SU-DHL-6 (cell line): ENCODE measurements around the gene AGRN.

Experiments
- H2AFZ ChIP-seq: fragments of 200-600 bp; sonication (generic); 2 replicates; pipeline ENCODE4 v1.6.1; 2014; ENCODE audit warnings: low read depth, mild to moderate bottlenecking, moderate library complexity, mixed read lengths, antibody characterized with exemption, low read length; ENCODE audit not compliant: severe bottlenecking
- H3F3A ChIP-seq: fragments of 200-600 bp; shearing (Covaris generic); 2 replicates; pipeline ENCODE4 v1.6.0; 2016; ENCODE audit warnings: antibody characterized with exemption, mild to moderate bottlenecking; ENCODE audit not compliant: insufficient read depth
- H3K27ac ChIP-seq: fragments of 200-600 bp; sonication (generic); 2 replicates; pipeline ENCODE4 v1.5.1; 2016; ENCODE audit warnings: low read depth, mild to moderate bottlenecking, low read length, moderate library complexity, mixed read lengths
- H3K27me3 ChIP-seq: fragments of 200-600 bp; sonication (generic), shearing (Covaris generic); 2 replicates; pipeline ENCODE4 v1.6.0; 2014; ENCODE audit warnings: mild to moderate bottlenecking, low read length
- H3K36me3 ChIP-seq: fragments of 200-600 bp; sonication (generic); 2 replicates; pipeline ENCODE4 v1.6.1; 2014; ENCODE audit warnings: mild to moderate bottlenecking, low read length, mixed read lengths
- H3K4me2 ChIP-seq: fragments of 300-600, 200-600 bp; shearing (Covaris generic), sonication (generic); 2 replicates; pipeline ENCODE4 v1.6.0; 2014; ENCODE audit warnings: low read length, low read depth, mild to moderate bottlenecking; ENCODE audit not compliant: poor library complexity, severe bottlenecking
- H3K4me3 ChIP-seq: fragments of 200-600 bp; sonication (generic); 2 replicates; pipeline ENCODE4 v1.5.1; 2014; ENCODE audit warnings: antibody characterized with exemption, low read length, mild to moderate bottlenecking, mixed read lengths; ENCODE audit not compliant: insufficient read depth, poor library complexity, severe bottlenecking
- H3K79me2 ChIP-seq: fragments of 200-600 bp; sonication (generic); 2 replicates; pipeline ENCODE4 v1.6.1; 2014; ENCODE audit warnings: mild to moderate bottlenecking, low read length, moderate library complexity; ENCODE audit not compliant: insufficient read depth
- H3K9ac ChIP-seq: fragments of 200-600 bp; sonication (generic); 2 replicates; pipeline ENCODE4 v1.7.0; 2014; ENCODE audit warnings: mild to moderate bottlenecking, low read length
- H3K9me2 ChIP-seq: fragments of 200-600 bp; sonication (generic); replicated peaks from 2 replicates; pipeline ENCODE4 v1.6.1; 2014; ENCODE audit warnings: low read length; ENCODE audit not compliant: insufficient read depth
- H3K9me3 ChIP-seq: fragments of 200-600 bp; sonication (generic); 2 replicates; pipeline ENCODE4 v1.6.1; 2014; ENCODE audit warnings: low read length, mixed read lengths; ENCODE audit not compliant: insufficient read depth
- H4K20me1 ChIP-seq: fragments of 200-600 bp; sonication (generic); 2 replicates; pipeline ENCODE4 v1.6.1; 2014; ENCODE audit warnings: low read depth, mild to moderate bottlenecking, antibody characterized with exemption, low read length, moderate library complexity, mixed read lengths
- EZH2phosphoT487 ChIP-seq: fragments of 200-600 bp; sonication (generic), shearing (Covaris generic); conservative IDR thresholded peaks from 2 replicates; pipeline ENCODE4 v1.6.1; 2018; ENCODE audit warnings: mild to moderate bottlenecking, antibody characterized with exemption, low read length, moderate library complexity, mixed read lengths
- TF ChIP-seq, protein P1 (sequence below): fragments of 200-600 bp; sonication (generic); IDR thresholded peaks from one replicate; pipeline ENCODE4 v1.5.1; 2017; ENCODE audit warnings: antibody characterized with exemption, mild to moderate bottlenecking, low read length, moderate library complexity; ENCODE audit not compliant: insufficient read depth, poor library complexity, severe bottlenecking

The AGRN gene

DNA sequence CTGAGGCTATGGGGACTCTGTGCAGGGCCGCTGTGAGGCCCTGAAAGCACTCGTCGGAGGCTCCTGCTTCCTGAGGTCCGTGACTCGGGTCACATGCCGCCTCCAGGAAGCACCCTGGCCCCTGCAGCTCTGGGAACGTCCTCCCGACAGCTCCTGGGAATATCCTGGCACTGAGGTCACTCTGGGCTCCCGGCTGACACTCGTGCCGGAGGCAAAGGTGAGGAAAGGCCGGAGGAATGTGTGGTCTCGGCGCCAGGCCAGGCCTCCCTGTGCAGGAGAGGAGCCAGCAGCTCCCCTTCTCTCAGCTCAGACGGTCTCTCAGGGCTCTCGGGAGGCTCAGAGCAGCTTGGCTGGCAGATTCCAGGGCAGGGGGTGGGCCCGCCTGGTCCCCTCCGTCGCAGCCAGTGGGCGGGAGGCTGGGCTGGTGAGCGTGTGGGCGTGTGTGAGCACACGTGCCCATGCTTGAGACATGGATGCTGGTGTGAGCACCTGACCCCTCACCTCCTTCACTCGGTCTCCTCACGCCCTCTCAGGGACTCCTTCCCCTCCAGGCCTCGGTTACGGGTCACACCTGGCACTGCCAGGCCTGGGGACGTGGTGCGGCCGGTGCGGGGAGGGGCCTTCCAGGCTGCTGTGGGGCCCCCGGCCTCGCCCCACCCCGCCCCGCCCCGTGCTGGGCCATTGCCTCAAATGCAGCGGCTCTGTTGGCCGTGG lies 59.6 kb downstream of the AGRN start:
- Histone ChIP-seq H3K9me3 (no peaks in the 10 kb centered on the region), H3F3A (no peaks in the 10 kb centered on the region; the same call in 1 of the 2 replicates), H3K36me3 (no peaks in the 10 kb centered on the region), H2AFZ (no peak overlapping the region), H3K27me3 (no peaks in the 10 kb centered on the region), H4K20me1 (no peaks in the 10 kb centered on the region), H3K27ac (no peak overlapping the region), H3K4me3 (no peak overlapping the region), H3K79me2 (no peaks in the 10 kb centered on the region), H3K9me2 (no peaks in the 10 kb centered on the region), H3K4me2 (no peak overlapping the region), H3K9ac (no peak overlapping the region)
- TF ChIP-seq, protein P1, sequence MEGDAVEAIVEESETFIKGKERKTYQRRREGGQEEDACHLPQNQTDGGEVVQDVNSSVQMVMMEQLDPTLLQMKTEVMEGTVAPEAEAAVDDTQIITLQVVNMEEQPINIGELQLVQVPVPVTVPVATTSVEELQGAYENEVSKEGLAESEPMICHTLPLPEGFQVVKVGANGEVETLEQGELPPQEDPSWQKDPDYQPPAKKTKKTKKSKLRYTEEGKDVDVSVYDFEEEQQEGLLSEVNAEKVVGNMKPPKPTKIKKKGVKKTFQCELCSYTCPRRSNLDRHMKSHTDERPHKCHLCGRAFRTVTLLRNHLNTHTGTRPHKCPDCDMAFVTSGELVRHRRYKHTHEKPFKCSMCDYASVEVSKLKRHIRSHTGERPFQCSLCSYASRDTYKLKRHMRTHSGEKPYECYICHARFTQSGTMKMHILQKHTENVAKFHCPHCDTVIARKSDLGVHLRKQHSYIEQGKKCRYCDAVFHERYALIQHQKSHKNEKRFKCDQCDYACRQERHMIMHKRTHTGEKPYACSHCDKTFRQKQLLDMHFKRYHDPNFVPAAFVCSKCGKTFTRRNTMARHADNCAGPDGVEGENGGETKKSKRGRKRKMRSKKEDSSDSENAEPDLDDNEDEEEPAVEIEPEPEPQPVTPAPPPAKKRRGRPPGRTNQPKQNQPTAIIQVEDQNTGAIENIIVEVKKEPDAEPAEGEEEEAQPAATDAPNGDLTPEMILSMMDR = no peak
- no peak for TF ChIP-seq EZH2phosphoT487

DNA sequence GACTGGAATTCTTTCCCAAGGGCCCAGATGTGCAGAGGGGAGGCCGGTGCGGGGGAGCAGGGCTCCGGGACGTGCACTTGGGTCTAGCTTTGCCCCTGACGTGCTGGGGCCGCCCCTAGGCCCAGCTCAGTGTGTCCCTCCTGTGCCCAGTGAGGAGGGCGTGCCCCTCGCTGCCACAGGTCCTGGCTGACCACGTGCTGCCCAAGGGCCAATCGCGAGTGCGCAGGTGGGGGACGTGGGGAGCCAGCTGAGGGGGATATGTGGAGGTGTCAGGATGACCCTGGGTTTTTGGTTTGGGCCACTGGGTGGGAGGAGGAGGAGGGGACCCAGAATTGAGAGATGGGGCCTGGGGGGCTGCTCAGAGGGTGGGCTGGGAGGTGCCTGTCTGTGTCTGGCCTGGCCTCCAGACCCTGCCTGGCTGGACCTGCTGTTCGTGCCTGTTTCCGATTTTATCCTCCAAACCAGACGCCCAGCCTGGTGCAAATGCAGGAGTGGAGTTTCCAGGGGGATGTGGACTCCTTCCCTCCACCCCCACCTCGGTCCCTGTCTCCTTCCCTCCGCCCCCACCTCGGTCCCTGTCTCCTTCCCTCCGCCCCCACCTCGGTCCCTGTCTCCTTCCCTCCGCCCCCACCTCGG lies 60.3 kb downstream of the AGRN start:
- no peak for TF ChIP-seq EZH2phosphoT487
- TF ChIP-seq, protein P1 = no peak
- H2AFZ ChIP-seq = no peak overlapping the region
- H3K9me3 ChIP-seq = no peaks in the 10 kb centered on the region
- H3K36me3 ChIP-seq = no peaks in the 10 kb centered on the region
- no peaks in the 10 kb centered on the region; the same call in 1 of the 2 replicates for H3F3A ChIP-seq
- no peaks in the 10 kb centered on the region for H4K20me1 ChIP-seq
- H3K9me2 ChIP-seq = no peaks in the 10 kb centered on the region
- H3K27ac ChIP-seq = no peak overlapping the region
- no peak overlapping the region for H3K4me3 ChIP-seq
- no peaks in the 10 kb centered on the region for H3K79me2 ChIP-seq
- H3K9ac ChIP-seq = no peak overlapping the region
- H3K4me2 ChIP-seq = no peak overlapping the region
- H3K27me3 ChIP-seq = no peaks in the 10 kb centered on the region

DNA sequence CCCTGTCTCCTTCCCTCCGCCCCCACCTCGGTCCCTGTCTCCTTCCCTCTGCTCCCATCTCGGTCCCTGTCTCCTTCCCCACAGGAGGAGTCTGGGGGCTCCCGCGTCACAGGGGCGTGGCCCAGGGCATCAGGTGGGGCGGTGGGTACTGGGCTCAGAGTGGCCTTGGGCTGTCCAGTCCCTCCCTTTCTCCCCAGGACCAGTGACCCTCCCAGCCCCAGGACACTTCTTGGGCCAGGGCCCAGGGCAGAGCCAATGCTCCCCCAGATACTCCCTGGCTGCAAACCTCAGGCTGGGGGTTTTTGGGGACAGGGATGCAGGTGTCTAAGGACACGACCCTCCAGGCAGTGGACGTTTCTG lies 61.0 kb downstream of the AGRN start:
- H3K27me3 ChIP-seq = no peaks in the 10 kb centered on the region
- no peak overlapping the region for H3K9ac ChIP-seq
- H4K20me1 ChIP-seq = no peaks in the 10 kb centered on the region
- no peaks in the 10 kb centered on the region for H3K9me2 ChIP-seq
- no peaks in the 10 kb centered on the region for H3K9me3 ChIP-seq
- no peak overlapping the region for H3K4me2 ChIP-seq
- no peaks in the 10 kb centered on the region for H3K79me2 ChIP-seq
- no peak overlapping the region for H2AFZ ChIP-seq
- H3K36me3 ChIP-seq = no peaks in the 10 kb centered on the region
- H3K27ac ChIP-seq = no peak overlapping the region
- no peak overlapping the region for H3K4me3 ChIP-seq
- TF ChIP-seq EZH2phosphoT487 = no peak
- TF ChIP-seq, protein P1 = no peak
- H3F3A ChIP-seq = no peaks in the 10 kb centered on the region; the same call in 1 of the 2 replicates
